GM10266 (cell line): ENCODE results near the gene TRAPPC3.
A peak's percentile ranks its signal among the peaks of the same experiment; 100 is the strongest.
"Not testable (repeated sequence)": the region's sequence is repeated elsewhere in the genome, so short reads cannot be mapped to it uniquely, and the experiment has no call there.

ENCODE experiments used
- DNase-seq: peaks from one replicate; pipeline ENCODE4 v3.0.0; 2012; ENCODE audit errors: extremely low spot score
- TF ChIP-seq, protein P1 (sequence below): IDR thresholded peaks from 2 replicates; pipeline ENCODE4 v1.5.1; 2012; ENCODE audit warnings: mild to moderate bottlenecking, low read depth; ENCODE audit not compliant: control insufficient read depth, insufficient read depth; ENCODE audit errors: missing control alignments

Gene TRAPPC3

DNA sequence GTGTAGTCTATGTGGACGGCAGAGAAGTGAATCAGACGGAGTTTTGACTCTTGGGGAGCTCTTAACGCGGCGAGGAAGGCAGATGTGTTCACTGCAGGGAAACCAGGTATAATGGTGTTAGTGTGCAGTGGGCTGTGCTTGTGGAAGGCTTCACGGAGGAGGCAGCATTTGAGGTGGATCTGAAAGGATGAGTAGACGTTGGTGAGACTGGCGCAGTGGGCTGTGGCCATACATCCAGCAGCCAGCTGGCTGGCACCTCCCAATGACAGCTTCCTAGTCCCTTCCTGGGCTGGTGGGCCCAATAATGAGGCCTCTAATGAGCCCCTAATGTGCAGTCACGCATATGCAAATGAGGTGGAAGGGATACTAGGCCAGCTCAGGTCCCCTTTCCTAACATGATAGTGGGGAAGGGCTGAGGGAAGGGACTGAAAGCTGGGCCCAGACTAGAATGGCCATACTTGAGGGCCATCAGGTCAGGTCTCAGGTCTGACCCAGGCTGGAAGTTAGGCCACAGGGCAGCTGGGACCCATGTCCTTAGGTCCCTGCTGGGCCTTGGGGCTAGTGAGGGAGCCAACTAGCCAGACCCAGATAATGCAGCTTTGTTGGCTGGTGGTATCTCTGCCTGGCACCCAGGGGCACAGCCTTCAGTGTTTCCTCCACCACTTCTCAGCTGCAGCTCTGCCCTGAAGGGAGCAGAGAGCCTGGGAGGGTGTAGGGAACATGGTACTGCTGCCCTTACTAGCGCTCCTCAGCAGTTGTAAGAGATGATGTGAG, 10.5 kb upstream of the TRAPPC3 start:
- DNase-seq = no peak
- TF ChIP-seq, protein P1, sequence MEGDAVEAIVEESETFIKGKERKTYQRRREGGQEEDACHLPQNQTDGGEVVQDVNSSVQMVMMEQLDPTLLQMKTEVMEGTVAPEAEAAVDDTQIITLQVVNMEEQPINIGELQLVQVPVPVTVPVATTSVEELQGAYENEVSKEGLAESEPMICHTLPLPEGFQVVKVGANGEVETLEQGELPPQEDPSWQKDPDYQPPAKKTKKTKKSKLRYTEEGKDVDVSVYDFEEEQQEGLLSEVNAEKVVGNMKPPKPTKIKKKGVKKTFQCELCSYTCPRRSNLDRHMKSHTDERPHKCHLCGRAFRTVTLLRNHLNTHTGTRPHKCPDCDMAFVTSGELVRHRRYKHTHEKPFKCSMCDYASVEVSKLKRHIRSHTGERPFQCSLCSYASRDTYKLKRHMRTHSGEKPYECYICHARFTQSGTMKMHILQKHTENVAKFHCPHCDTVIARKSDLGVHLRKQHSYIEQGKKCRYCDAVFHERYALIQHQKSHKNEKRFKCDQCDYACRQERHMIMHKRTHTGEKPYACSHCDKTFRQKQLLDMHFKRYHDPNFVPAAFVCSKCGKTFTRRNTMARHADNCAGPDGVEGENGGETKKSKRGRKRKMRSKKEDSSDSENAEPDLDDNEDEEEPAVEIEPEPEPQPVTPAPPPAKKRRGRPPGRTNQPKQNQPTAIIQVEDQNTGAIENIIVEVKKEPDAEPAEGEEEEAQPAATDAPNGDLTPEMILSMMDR = no peak

DNA sequence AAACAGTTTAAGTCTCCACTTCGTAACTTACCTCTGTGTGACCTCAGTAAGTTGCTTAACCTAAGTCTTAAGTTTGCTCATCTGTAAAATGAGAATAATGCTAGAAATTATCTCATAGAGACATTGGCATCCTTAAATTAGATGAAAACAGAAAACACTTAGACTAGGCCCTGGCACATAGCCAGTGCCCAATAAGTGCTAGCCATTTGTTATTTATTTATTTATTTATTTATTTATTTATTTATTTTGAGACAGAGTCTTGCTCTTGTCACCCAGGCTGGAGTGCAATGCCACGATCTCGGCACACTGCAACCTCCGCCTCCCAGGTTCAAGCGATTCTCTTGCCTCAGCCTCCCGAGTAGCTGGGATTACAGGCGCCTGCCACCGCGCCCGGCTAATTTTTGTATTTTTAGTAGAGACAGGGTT, 9.6 kb upstream of the TRAPPC3 start:
- DNase-seq = not testable (repeated sequence)

DNA sequence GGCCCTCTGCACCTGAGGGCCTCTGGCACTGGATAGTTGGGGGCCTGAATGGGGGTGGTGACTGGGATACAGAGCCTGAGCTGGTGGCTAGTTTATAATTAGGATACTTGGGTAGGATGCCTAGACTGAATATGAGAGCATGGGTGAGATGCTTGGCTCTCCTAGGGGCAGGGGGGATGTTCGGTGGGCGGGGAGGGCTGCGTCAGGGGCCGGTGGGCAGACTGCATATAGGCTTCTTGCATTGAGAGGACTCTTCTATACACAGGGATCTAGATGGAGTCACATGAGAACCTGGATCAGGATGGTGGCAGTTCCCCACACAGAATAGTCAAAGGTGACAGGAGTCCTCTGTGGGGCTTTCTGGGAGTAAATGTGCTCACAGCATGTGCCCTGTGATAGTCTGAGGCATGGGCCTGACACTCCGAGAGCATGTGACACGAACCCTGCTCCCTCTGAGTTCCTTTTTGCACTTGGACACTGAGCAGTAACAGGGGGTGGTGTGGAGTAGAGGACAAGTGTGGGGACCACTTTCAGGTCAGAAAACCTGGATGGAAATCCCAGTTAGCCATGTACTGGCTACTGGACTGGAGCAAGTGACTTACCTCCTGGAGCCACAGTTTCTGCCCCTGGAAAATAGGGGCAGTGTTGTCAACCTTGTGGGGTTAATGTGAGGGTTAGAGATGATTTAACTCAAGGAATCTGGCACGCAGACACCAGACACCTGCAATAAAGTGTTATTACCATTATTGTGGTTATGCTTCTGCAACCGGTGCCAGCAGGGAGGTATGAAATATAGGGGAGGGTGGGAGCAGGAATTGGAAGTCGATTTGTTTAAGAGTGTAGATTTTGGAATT, 8.9 kb upstream of the TRAPPC3 start:
- TF ChIP-seq, protein P1 = no peak
- no peak for DNase-seq

DNA sequence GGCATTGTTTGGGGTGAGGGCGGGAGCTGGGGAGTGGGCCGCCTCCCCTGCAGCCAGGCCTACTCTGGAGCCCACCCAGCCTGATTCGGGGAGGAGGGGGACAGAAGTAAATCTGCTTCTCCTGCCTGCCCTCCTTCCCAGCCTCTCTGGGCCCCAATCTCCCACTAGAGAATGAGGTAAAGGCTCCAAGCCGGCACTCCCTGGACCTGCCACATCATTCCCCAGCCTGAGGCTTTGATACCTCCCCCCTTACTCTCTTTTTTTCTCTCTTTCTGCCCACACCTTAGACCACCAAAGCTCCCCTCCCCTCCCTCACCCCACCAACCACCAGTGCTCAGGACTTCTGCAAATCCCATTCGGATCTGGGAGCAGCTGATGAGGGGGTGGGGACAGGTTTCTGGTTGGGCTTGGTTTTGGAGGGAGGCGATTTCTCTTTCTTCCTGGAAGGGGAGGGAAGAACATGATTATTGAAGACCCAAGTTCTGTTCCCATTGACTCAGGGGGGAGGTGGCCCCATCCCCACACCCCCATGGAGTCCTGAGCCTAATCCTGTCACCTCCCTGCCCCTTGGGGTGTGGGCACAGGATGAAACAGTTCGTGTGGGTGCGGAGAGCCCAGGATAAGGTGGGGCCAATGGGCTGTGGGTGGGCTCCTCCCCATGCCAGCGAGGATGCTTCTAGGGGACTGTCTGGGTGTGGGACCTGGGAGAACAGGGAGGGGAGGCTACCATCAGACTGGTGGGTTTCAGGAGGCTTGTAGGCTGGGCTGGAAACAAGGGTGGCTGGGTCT, 8.0 kb upstream of the TRAPPC3 start:
- no peak for DNase-seq
- TF ChIP-seq, protein P1 = no peak

DNA sequence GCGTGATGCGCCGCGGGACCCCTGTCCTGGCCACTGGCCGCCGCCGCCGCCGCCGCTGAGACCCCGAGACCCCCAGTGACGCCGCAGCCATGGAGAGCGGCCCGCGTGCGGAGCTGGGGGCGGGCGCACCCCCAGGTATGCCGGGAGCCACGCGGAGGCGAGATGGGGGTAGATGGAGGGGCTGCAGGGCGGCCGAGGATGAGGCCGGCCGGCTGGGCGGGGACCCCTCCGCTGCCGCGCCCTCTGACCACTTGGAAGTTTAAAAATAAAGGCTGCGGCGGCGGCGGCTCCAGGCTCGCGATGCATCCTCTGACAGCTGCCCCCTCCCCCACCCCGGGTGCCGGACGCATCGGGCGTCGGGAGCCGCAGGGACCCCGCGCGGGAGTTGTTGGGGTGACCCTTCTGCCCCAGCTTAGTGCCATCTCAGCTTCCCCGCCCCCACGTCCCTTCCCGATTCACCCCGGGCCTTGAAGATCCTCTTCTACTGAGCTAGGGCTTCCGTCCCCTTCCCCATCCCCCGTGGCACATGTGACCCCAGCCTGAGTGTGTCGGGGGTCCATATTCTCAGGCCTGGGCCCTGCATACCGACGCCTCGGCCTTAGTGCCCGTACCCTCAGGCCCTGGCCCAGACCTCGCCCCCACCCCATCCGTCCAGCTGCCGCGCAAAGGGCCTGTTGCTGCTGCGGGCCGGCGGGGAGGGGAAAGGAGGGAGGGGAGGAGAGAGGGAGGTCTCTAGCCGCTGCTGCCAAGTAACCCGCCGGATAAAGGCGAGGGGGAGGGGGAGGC, 7.2 kb upstream of the TRAPPC3 start:
- TF ChIP-seq, protein P1 = no peak
- peak; percentile 70 for DNase-seq

DNA sequence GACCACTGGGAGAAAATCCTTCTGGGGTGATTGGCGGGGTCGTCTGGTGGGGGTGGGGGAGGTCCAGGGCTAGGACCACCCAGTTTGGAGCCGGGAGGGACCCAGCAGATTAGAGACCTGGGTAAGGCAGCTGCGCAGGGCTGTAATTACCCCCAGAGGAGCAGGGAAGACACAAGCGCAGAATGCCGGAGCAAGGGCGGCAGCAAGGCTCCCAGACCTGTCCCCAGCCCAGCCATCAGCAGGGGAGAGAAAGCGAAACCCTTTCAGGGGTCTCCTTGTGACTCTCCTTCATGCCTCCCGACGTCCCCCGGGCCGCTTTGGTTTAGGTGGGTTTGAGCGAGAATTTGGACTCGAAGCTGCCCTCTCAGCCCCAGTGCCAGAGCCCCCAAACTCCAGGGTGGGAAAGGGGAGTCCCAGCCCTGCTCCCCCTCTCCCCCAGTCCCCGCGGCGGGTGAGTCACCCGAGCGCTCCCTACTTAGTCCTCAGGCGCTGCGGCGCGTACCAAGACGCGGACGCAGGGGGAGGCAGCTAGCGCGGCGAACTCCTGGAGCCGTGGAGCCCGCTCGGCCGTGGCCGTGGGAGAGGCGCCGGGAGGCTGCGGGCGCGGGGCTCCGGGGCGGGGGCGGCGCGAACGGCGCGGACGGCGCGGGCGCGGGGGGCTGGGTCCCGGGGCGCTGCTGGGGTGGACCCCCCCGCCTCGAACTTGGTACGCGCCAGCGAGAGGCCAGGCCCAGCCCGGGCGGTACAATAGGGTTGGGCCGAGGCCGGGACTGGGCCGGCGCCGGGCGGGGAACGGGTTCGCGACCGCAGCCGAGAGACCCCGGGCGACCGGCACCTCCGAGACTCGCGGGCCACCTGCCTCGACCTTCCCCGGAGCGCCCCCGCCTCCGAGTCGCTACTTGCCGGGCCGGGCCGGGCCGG, 6.4 kb upstream of the TRAPPC3 start, which contains the start of gene MAP7D1:
Gene MAP7D1 (plus strand): TSS at position 753 of the 921 bp plus-strand sequence. CDS start 258 bp downstream, outside the sequence.
- peak; percentile 90 for DNase-seq
- TF ChIP-seq, protein P1 = no peak
